ENCODE measurements around the gene DHRSX. TPM values are rescaled to one million over a fixed set of nuclear protein-coding genes. Genes with fewer than 3 reads are reported as not detected.

Gene DHRSX
- total and polyA plus RNA-seq, 10 of the 15 experiments (the other 5 are each of a cell fraction or from before 2014, with no cell fraction given): 1.7 to 39.5 (median 16.5) TPM

- no peak for FAIRE-seq
- no peak overlapping the region for H3K27ac ChIP-seq (ENCODE audit: control insufficient read depth, insufficient read depth)
- no peaks in the 10 kb centered on the region for H3K4me1 ChIP-seq (ENCODE audit: control insufficient read depth, insufficient read depth, low read length)
- no peak overlapping the region for H3K9ac ChIP-seq (ENCODE audit: control insufficient read depth, insufficient read depth, low read length)
- H3K79me2 ChIP-seq (ENCODE audit: control insufficient read depth, insufficient read depth, low read length): no peaks in the 10 kb centered on the region
- 100% methylated on average over 4 of the region's 4 CpGs for WGBS (ENCODE audit: insufficient coverage, insufficient replicate concordance, low lambda C conversion rate, missing lambda C conversion rate)
- in situ Hi-C loops (cut with MboI) (no loop called here), intact Hi-C loops (cut with micrococcal nuclease; ENCODE audit: unreplicated experiment) (no loop called here)
- no peak for DNase-seq (ENCODE audit: low read depth, low spot score)
- no peaks in the 10 kb centered on the region for H4K20me1 ChIP-seq (ENCODE audit: control insufficient read depth, insufficient read depth)
- ATAC-seq: no peak
- H3K36me3 ChIP-seq (ENCODE audit: control insufficient read depth in 2 of 2, insufficient read depth in 2 of 2, low read length in 1 of 2): no peaks in the 10 kb centered on the region; a peak in 2 of 4 replicates
- TF ChIP-seq CTCF (IDR thresholded peaks at IDR 0.05 in 2 of 3, conservative IDR thresholded peaks at IDR 0.05 in 1 of 3; ENCODE audit: control insufficient read depth in 2 of 3, extremely low read depth in 1 of 3, insufficient read depth in 1 of 3, low read depth in 3 of 3, low read length in 3 of 3): no peak
- no peak for TF ChIP-seq PAX8 (IDR thresholded peaks at IDR 0.05)
- TF ChIP-seq SUPT20H (IDR thresholded peaks at IDR 0.05; ENCODE audit: borderline replicate concordance, control insufficient read depth, low read depth, low read length): no peak
- no peak for TF ChIP-seq EZH2 (IDR thresholded peaks at IDR 0.05; ENCODE audit: borderline replicate concordance, control insufficient read depth, low read depth, low read length)
- TF ChIP-seq SREBF2 (IDR thresholded peaks at IDR 0.05; ENCODE audit: low read length): no peak
- TF ChIP-seq SPI1 (IDR thresholded peaks at IDR 0.05; ENCODE audit: borderline replicate concordance, insufficient read depth, low read depth, low read length): no peak
- no peak for TF ChIP-seq PML (IDR thresholded peaks at IDR 0.05; ENCODE audit: low read length)
- no TSS peak for BruUV-seq (replicated peaks)
- no peaks in the 10 kb centered on the region for H3K27me3 ChIP-seq (replicated peaks in 1 of 2; ENCODE audit: control insufficient read depth in 2 of 2, insufficient read depth in 2 of 2, low read length in 1 of 2)
- H3K4me2 ChIP-seq (ENCODE audit: control insufficient read depth, insufficient read depth): no peak overlapping the region
- SMC1A ChIA-PET (ENCODE audit: uncharacterized antibody, unreplicated experiment): no interaction called here
- RAD21 ChIA-PET (ENCODE audit: unreplicated experiment): no interaction called here
- CTCF ChIA-PET: no interaction called here
- POLR2A ChIA-PET: no interaction called here
- peaks cover 2% of the 10 kb centered on the region; the same call in 2 of the 3 replicates for H3K9me3 ChIP-seq (replicated peaks; ENCODE audit: control insufficient read depth, insufficient read depth, low read length)
- no peak overlapping the region for H2AFZ ChIP-seq (ENCODE audit: control insufficient read depth, low read depth, low read length)
- no peak overlapping the region for H3K4me3 ChIP-seq
Measured at GRCh38 chrX:2345562-2345961, 155.2 kb downstream of the DHRSX start.
